Measurements from ENCODE around the gene GNAL. TPM values are rescaled to one million over a fixed set of nuclear protein-coding genes. Genes with fewer than 3 reads are reported as not detected.

The GNAL gene
- total RNA-seq, 2 donors from 2014 or later, result 2.1 to 33.0 TPM

DNA sequence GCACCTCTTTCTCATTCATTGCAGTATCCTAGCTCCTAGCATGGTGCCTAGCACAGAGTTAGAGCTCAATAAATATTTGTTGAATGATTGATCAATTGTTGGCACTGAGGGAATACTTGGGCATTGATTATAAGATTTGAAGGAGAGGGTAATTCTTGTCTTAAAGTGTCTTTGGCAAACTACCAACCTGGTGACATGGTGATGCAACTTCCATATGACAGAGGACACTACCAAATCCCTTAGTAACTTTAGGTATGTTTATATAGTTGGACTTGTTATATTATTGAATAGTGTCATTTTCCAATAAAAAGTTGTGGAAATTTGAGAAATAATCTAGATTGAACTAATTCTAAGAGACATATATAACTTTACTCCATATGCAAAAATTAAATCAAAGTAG lies 103.6 kb downstream of the GNAL start:
- ATAC-seq, result no peak

DNA sequence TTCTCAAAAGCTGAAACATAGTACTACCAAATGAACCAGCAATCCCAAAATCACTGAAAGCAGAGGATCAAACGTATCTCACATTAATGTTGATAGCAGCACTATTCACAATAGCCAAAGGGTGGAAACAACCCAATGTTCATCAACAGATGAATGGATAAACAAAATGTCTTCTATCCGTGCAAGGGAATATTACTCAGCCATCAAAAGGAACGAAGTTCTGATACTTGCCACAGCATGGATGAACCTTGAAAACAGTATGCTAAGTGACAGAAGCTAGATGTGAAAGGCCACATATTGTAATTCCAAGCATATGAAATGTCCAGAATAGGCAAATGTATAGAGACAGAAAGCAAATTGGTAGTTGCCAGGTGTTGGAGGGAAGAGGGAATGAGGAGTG lies 105.1 kb downstream of the GNAL start:
- WGBS, 2 donors, result 84 to 85% methylated on average over 3 of the region's 3 CpGs
- Histone ChIP-seq H3K27me3 (no peaks in the 10 kb centered on the region), H3K36me3 (replicated peaks in 1 of 2; ENCODE audit: insufficient read depth in 1 of 2, low read depth in 2 of 2) (no peaks in the 10 kb centered on the region), H3K9me3 (no peaks in the 10 kb centered on the region), H3K4me1 (no peaks in the 10 kb centered on the region), H3K4me3 (no peak overlapping the region), H3K27ac (no peak overlapping the region)
- intact Hi-C loops (cut with DNase I), result no loop called here
- DNase-seq (no peak), ATAC-seq (no peak)
- TF ChIP-seq, protein P1, sequence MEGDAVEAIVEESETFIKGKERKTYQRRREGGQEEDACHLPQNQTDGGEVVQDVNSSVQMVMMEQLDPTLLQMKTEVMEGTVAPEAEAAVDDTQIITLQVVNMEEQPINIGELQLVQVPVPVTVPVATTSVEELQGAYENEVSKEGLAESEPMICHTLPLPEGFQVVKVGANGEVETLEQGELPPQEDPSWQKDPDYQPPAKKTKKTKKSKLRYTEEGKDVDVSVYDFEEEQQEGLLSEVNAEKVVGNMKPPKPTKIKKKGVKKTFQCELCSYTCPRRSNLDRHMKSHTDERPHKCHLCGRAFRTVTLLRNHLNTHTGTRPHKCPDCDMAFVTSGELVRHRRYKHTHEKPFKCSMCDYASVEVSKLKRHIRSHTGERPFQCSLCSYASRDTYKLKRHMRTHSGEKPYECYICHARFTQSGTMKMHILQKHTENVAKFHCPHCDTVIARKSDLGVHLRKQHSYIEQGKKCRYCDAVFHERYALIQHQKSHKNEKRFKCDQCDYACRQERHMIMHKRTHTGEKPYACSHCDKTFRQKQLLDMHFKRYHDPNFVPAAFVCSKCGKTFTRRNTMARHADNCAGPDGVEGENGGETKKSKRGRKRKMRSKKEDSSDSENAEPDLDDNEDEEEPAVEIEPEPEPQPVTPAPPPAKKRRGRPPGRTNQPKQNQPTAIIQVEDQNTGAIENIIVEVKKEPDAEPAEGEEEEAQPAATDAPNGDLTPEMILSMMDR (IDR thresholded peaks at IDR 0.05), result no peak
- no peak for TF ChIP-seq POLR2A (IDR thresholded peaks at IDR 0.05)

More for the DNA sequence above, 103.6 kb downstream of the GNAL start:
- H3K36me3 ChIP-seq (replicated peaks in 1 of 2; ENCODE audit: insufficient read depth in 1 of 2, low read depth in 2 of 2), result no peaks in the 10 kb centered on the region
- no peak for DNase-seq
- H3K4me3 ChIP-seq, result no peak overlapping the region
- TF ChIP-seq, protein P1 (IDR thresholded peaks at IDR 0.05), result no peak
- no peak for TF ChIP-seq POLR2A (IDR thresholded peaks at IDR 0.05)
- H3K27ac ChIP-seq, result no peak overlapping the region
- intact Hi-C loops (cut with DNase I), result no loop called here
- H3K4me1 ChIP-seq, result no peaks in the 10 kb centered on the region
- no peaks in the 10 kb centered on the region for H3K27me3 ChIP-seq
- no peaks in the 10 kb centered on the region for H3K9me3 ChIP-seq

DNA sequence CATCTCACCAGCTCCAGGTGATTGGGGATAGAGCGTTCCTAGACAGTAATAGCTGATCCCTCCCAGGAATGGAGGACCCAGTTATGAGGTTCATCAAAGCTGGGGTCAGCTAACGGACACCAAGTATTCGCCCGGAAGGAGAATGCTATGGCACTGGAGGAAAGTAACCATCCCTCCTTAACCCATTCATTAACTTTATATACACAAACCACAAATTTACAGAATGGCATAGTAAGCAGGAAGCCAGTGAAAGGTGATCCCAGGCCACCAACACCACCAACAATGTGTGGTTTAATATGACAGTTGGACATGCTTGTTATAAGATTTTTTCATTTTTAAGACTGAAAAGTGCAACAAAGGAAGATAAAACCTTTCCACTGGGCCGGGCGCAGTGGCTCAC lies 106.9 kb downstream of the GNAL start:
- no peak overlapping the region for H3K4me3 ChIP-seq
- H3K36me3 ChIP-seq (replicated peaks in 1 of 2; ENCODE audit: insufficient read depth in 1 of 2, low read depth in 2 of 2), result no peaks in the 10 kb centered on the region
- no peak for TF ChIP-seq POLR2A (IDR thresholded peaks at IDR 0.05)
- intact Hi-C loops (cut with DNase I), result no loop called here
- H3K4me1 ChIP-seq, result no peaks in the 10 kb centered on the region
- DNase-seq, result no peak
- WGBS, 2 donors, result 92 to 95% methylated on average over 6 of the region's 6 CpGs
- H3K27me3 ChIP-seq, result no peaks in the 10 kb centered on the region
- no peak overlapping the region for H3K27ac ChIP-seq
- no peak for ATAC-seq
- H3K9me3 ChIP-seq, result no peaks in the 10 kb centered on the region

DNA sequence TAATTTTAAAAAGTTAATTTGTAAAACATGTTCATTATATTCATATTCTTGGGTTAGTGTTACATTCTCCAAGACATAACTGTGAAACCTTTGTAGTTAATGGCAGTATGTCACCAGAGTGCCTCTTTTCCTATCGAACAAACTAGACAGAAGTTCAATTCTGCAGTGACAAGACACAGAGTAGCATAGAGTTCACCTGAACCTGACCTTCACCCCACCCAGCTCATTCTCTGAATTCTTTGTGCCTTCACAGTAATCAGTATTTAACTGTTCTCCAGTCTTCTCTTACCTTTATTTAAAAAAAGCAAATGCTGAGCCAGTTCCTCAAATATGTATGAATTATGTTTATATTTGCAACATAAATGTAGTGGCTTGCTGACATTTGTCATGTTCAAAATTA lies 109.2 kb downstream of the GNAL start:
- Histone ChIP-seq H3K27me3 (no peaks in the 10 kb centered on the region), H3K4me3 (no peak overlapping the region), H3K27ac (no peak overlapping the region), H3K36me3 (replicated peaks in 1 of 2; ENCODE audit: insufficient read depth in 1 of 2, low read depth in 2 of 2) (no peaks in the 10 kb centered on the region), H3K9me3 (no peaks in the 10 kb centered on the region), H3K4me1 (no peaks in the 10 kb centered on the region)
- TF ChIP-seq POLR2A (IDR thresholded peaks at IDR 0.05), result no peak
- TF ChIP-seq, protein P1 (IDR thresholded peaks at IDR 0.05), result no peak
- ATAC-seq (no peak), DNase-seq (no peak)
- intact Hi-C loops (cut with DNase I), result no loop called here
- 33 to 36% methylated on average over 1 of the region's 1 CpG for whole genome bisulfite sequencing, 2 donors

DNA sequence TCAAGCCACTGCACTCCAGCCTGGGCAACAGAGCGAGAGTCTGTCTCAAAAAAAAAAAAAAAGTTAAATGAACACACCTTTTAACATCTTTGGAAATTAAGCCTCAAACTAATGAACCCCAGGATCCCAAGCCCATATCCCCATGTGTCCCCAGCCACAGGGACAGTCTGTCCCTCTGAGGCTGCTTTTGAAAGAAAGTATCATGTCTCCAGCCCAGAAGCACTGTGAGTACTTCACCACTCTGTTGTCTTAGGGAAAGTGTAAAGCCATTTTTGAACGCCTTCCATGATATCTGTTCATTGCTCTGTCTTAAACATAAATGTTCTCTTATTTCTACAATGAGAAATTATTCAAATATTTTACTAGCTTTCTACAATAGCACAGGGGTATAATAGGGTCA lies 110.0 kb downstream of the GNAL start:
- no peak for TF ChIP-seq POLR2A (IDR thresholded peaks at IDR 0.05)
- TF ChIP-seq, protein P1 (IDR thresholded peaks at IDR 0.05), result no peak
- DNase-seq (no peak), ATAC-seq (no peak)
- intact Hi-C loops (cut with DNase I), result no loop called here
- H3K27me3 ChIP-seq, result no peaks in the 10 kb centered on the region
- no peaks in the 10 kb centered on the region for H3K36me3 ChIP-seq (replicated peaks in 1 of 2; ENCODE audit: insufficient read depth in 1 of 2, low read depth in 2 of 2)
- 63 to 91% methylated on average over 2 of the region's 2 CpGs for WGBS, 2 donors
- H3K4me1 ChIP-seq, result no peaks in the 10 kb centered on the region
- H3K4me3 ChIP-seq, result no peak overlapping the region
- no peak overlapping the region for H3K27ac ChIP-seq
- no peaks in the 10 kb centered on the region for H3K9me3 ChIP-seq

Data from body of pancreas (tissue), 4 donors.